ENCODE data around the gene SLX9. TPM values are rescaled to one million over a fixed set of nuclear protein-coding genes. Genes with fewer than 3 reads are reported as not detected.

The SLX9 gene
- total RNA-seq, result 74.6 and 80.8 TPM in 2 replicates

GRCh38 chr21:44939532-44940115 is at the start of gene SLX9:
TSS of gene SLX9 (plus strand) at chr21:44940029. CDS start at chr21:44940058, 29 bp downstream.
- Mint-ChIP-seq H3K27ac (peak within 1 kb of the TSS; percentile 86), H3K9me3 (no peaks in the 10 kb centered on the region), H3K4me1 (peaks cover 30% of the 10 kb centered on the region), H3K36me3 (ENCODE audit: low read depth) (peaks cover 20% of the 10 kb centered on the region), H3K4me3 (peak within 1 kb of the TSS; percentile 98), H3K27me3 (no peaks in the 10 kb centered on the region)
- DNase-seq, result peak; percentile 95
- intact Hi-C loops (cut with micrococcal nuclease), result loop anchor here (5.0 kb wide), 1 partner anchor 138 kb away; no protein-coding TSS in a partner anchor

- DNase-seq, result no peak
- Mint-ChIP-seq H3K4me3 (no peak overlapping the region), H3K27me3 (no peaks in the 10 kb centered on the region), H3K36me3 (ENCODE audit: low read depth) (peaks cover 37% of the 10 kb centered on the region), H3K9me3 (no peaks in the 10 kb centered on the region), H3K4me1 (peaks cover 6% of the 10 kb centered on the region), H3K27ac (no peak overlapping the region)
- intact Hi-C loops (cut with micrococcal nuclease), result no loop called here
These were observed 49.4 kb upstream of the SLX9 start for GRCh38 chr21:44890338-44890931.

- no peak for DNase-seq
- peaks cover 35% of the 10 kb centered on the region for H3K36me3 Mint-ChIP-seq (ENCODE audit: low read depth)
- intact Hi-C loops (cut with micrococcal nuclease), result no loop called here
- H3K4me3 Mint-ChIP-seq, result no peak overlapping the region
- H3K27me3 Mint-ChIP-seq, result no peaks in the 10 kb centered on the region
- peaks cover 6% of the 10 kb centered on the region for H3K4me1 Mint-ChIP-seq
- no peaks in the 10 kb centered on the region for H3K9me3 Mint-ChIP-seq
- H3K27ac Mint-ChIP-seq, result no peak overlapping the region
These were observed 48.8 kb upstream of the SLX9 start for GRCh38 chr21:44890961-44891541.

DNA sequence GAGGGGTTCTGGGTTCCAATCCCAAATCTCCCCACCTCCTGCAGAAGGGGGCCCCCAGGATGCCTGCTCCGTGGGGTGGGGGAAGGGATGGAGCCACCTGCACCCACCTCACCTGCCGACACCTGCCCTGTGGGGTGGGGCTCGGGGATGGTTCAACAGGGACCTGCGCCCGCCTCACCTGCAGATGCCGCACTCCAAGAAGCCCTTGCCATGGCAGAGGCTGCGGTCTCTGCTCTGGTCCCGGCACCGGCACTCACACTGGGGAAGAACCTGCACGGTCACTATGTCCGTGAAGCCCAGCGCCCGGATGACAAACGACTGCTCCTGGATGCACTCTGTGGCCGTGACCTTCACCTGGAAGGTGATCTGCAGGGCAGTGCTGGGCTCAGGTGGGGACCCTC is 48.2 kb upstream of the SLX9 start:
- Mint-ChIP-seq H3K27ac (no peak overlapping the region), H3K36me3 (ENCODE audit: low read depth) (peaks cover 34% of the 10 kb centered on the region), H3K9me3 (no peaks in the 10 kb centered on the region), H3K27me3 (no peaks in the 10 kb centered on the region), H3K4me1 (peaks cover 6% of the 10 kb centered on the region), H3K4me3 (no peak overlapping the region)
- intact Hi-C loops (cut with micrococcal nuclease), result loop anchor here (1.0 to 2.0 kb wide), 2 partner anchors 19 to 41 kb away; no protein-coding TSS in a partner anchor
- DNase-seq, result no peak

- H3K9me3 Mint-ChIP-seq, result no peaks in the 10 kb centered on the region
- H3K27ac Mint-ChIP-seq, result no peak overlapping the region
- intact Hi-C loops (cut with micrococcal nuclease), result loop anchor here (1.0 to 2.0 kb wide), 2 partner anchors 19 to 40 kb away; no protein-coding TSS in a partner anchor
- peaks cover 31% of the 10 kb centered on the region for H3K36me3 Mint-ChIP-seq (ENCODE audit: low read depth)
- peaks cover 6% of the 10 kb centered on the region for H3K4me1 Mint-ChIP-seq
- no peak for DNase-seq
- no peak overlapping the region for H3K4me3 Mint-ChIP-seq
- no peaks in the 10 kb centered on the region for H3K27me3 Mint-ChIP-seq
These were observed 47.7 kb upstream of the SLX9 start for GRCh38 chr21:44892095-44892494.

- peak; percentile 94 for DNase-seq
- Mint-ChIP-seq H3K9me3 (no peaks in the 10 kb centered on the region), H3K36me3 (ENCODE audit: low read depth) (peaks cover 30% of the 10 kb centered on the region), H3K4me3 (no peak overlapping the region), H3K27me3 (no peaks in the 10 kb centered on the region), H3K4me1 (peaks cover 6% of the 10 kb centered on the region), H3K27ac (peak overlapping the region; percentile 54)
- intact Hi-C loops (cut with micrococcal nuclease), result loop anchor here (1.0 to 2.0 kb wide), 2 partner anchors 18 to 40 kb away; no protein-coding TSS in a partner anchor
These were observed 47.1 kb upstream of the SLX9 start for GRCh38 chr21:44892536-44893277.

GRCh38 chr21:44893278-44893556 is 46.6 kb upstream of the SLX9 start:
- Mint-ChIP-seq H3K4me3 (no peak overlapping the region), H3K27me3 (no peaks in the 10 kb centered on the region), H3K36me3 (ENCODE audit: low read depth) (peaks cover 32% of the 10 kb centered on the region), H3K4me1 (peaks cover 6% of the 10 kb centered on the region), H3K9me3 (no peaks in the 10 kb centered on the region), H3K27ac (peak overlapping the region; percentile 54)
- DNase-seq, result no peak
- intact Hi-C loops (cut with micrococcal nuclease), result loop anchor here (2.0 kb wide), 1 partner anchor 18 kb away; no protein-coding TSS in a partner anchor

DNA sequence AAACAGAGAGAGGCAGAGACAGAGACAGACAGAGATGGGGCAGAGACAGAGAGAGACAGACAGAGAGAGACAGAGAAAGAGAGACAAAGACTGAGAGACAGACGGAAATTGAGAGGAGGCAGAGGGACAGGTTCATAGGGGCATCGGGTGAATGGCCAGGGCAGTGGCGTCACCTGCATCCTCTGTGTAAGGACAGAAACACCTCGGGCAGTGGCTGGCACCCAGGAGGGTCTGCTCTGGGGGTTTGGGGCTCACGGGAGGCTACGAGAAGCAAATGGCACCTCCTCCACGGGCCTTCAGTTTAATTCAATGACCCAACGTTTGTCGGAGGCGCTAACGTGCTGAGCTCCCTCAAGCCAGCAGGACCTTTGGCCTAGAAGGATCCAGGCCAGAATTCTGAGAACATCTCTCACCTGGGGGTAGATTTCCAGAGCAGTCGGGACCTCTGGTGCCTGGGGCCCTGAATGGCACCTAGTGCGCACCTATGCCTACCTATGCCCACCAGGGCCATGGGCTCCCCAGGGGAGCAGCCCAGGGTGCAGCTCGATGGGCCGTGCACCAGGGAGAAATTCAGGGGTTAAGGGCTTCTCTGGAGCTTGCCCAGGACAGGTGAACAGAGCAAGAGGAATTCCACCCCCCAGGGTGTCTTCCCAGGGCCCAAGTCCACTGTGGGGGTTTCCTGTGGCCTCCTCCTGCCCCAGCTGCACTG is 45.7 kb upstream of the SLX9 start:
- Mint-ChIP-seq H3K27me3 (no peaks in the 10 kb centered on the region), H3K27ac (peak overlapping the region; percentile 42), H3K36me3 (ENCODE audit: low read depth) (peaks cover 34% of the 10 kb centered on the region), H3K9me3 (no peaks in the 10 kb centered on the region), H3K4me3 (no peak overlapping the region), H3K4me1 (peaks cover 6% of the 10 kb centered on the region)
- no peak for DNase-seq
- intact Hi-C loops (cut with micrococcal nuclease), result loop anchor here (2.0 kb wide), 1 partner anchor 17 kb away; no protein-coding TSS in a partner anchor

- no peak for DNase-seq
- Mint-ChIP-seq H3K4me1 (peaks cover 6% of the 10 kb centered on the region), H3K27ac (peak overlapping the region; percentile 20), H3K9me3 (no peaks in the 10 kb centered on the region), H3K4me3 (no peak overlapping the region), H3K36me3 (ENCODE audit: low read depth) (peaks cover 37% of the 10 kb centered on the region), H3K27me3 (no peaks in the 10 kb centered on the region)
- intact Hi-C loops (cut with micrococcal nuclease), result no loop called here
These were observed 45.0 kb upstream of the SLX9 start for GRCh38 chr21:44894687-44895302.

DNA sequence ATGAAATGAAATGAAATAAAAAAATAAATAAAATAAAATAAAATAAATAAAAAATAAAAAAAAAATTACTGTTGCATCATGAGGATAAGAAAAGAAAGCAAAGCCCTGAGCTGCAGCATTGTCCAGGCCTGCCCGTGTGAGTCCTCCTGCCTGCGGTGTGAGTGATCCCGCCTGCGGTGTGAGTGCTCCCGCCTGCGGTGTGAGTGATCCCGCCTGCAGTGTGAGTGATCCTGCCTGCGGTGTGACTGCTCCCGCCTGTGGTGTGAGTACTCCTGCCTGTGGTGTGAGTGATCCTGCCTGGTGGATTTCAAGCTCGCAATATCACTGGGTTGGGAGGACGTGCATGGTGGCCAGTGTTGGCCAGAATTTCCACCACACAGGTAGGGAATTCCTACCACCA is 44.0 kb upstream of the SLX9 start:
- Mint-ChIP-seq H3K36me3 (ENCODE audit: low read depth) (peaks cover 42% of the 10 kb centered on the region), H3K9me3 (no peaks in the 10 kb centered on the region), H3K4me1 (peaks cover 6% of the 10 kb centered on the region), H3K27me3 (no peaks in the 10 kb centered on the region), H3K27ac (no peak overlapping the region), H3K4me3 (no peak overlapping the region)
- DNase-seq, result no peak
- intact Hi-C loops (cut with micrococcal nuclease), result no loop called here

DNA sequence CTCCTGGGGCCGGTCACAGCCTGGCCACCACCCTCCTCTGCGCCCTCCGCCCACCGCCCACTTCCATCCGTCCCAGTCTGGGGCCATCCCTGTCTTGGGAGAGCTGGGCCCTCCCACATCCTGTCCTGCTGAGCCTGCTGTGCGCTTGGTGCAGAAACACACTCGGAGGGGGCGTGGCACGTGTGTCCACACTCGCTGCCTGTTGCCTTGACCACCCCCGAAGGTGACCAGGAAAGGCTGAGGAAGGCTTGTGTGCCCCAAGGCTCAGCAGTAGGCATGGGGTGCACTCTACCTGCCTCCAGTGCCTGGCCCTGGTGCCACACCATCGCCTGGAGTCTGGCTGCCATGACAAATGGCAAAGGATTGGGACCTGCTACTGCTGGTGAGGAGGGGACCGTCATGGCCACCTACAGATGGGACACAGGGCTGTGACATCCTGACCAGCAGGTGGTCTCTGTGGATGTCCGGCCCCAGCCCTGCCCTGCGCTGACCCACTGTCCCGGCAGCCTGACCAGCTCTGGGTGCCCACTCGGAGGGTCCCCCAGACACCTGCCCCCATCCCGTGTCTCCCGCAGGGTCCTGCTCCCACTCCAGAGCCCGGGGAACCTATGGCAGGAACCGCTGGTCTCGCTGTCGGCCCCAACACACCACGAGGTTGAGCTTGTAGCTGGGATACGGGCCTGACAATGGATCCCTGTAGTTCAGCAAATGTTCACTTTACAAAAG is 43.1 kb upstream of the SLX9 start:
- Mint-ChIP-seq H3K27ac (no peak overlapping the region), H3K4me3 (no peak overlapping the region)

DNA sequence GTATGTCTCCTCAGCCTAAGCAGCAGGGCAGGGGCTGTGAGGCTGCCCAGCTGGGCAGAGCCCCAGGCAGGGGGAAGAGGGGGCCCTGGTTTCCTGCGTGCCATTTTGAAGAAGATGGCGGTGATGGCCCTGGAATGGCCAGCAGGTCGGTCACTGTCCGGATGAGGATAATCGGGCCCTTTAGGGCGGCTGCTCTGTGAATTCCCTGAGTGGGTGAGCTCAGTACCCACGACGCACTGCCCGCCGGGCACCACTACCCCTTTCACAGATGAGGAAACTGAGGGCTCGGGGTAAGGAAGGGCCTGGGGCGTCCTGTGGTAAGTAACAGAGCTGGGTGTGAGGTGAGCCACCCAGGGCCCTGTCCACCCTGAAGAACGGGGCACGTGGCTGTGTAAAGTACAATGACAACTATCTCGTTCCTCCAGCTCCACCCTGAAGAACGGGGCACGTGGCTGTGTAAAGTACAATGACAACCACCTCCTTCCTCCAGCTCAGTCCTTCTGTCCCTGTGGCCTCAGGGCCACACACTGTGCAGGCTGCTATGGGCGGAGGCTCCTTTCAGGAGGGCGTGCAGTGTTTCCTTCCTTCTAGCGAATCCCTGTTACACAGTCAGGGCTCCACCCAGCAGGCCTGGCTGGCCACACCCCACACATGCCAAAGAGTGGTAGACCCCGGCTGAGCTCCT is 42.4 kb upstream of the SLX9 start:
- peaks cover 51% of the 10 kb centered on the region for H3K36me3 Mint-ChIP-seq (ENCODE audit: low read depth)
- intact Hi-C loops (cut with micrococcal nuclease), result no loop called here
- peak; percentile 68 for DNase-seq
- H3K9me3 Mint-ChIP-seq, result no peaks in the 10 kb centered on the region
- H3K27ac Mint-ChIP-seq, result no peak overlapping the region
- H3K4me3 Mint-ChIP-seq, result no peak overlapping the region
- H3K4me1 Mint-ChIP-seq, result peaks cover 6% of the 10 kb centered on the region
- no peaks in the 10 kb centered on the region for H3K27me3 Mint-ChIP-seq

More for the DNA sequence above, 43.1 kb upstream of the SLX9 start:
- intact Hi-C loops (cut with micrococcal nuclease), result no loop called here
- Mint-ChIP-seq H3K27me3 (no peaks in the 10 kb centered on the region), H3K36me3 (ENCODE audit: low read depth) (peaks cover 46% of the 10 kb centered on the region), H3K9me3 (no peaks in the 10 kb centered on the region), H3K4me1 (peaks cover 6% of the 10 kb centered on the region)
- DNase-seq, result no peak

Data from activated CD4-positive, alpha-beta T cell treated with anti-CD3 and anti-CD28 coated beads, Interleukin-2, amount 10 ng/mL, durations not matched to agents 24 days and 14 days (primary cell).